ENCODE results near the gene DTX2.
"Not testable (repeated sequence)": the region's sequence is repeated elsewhere in the genome, so short reads cannot be mapped to it uniquely, and the experiment has no call there.

The DTX2 gene

DNA sequence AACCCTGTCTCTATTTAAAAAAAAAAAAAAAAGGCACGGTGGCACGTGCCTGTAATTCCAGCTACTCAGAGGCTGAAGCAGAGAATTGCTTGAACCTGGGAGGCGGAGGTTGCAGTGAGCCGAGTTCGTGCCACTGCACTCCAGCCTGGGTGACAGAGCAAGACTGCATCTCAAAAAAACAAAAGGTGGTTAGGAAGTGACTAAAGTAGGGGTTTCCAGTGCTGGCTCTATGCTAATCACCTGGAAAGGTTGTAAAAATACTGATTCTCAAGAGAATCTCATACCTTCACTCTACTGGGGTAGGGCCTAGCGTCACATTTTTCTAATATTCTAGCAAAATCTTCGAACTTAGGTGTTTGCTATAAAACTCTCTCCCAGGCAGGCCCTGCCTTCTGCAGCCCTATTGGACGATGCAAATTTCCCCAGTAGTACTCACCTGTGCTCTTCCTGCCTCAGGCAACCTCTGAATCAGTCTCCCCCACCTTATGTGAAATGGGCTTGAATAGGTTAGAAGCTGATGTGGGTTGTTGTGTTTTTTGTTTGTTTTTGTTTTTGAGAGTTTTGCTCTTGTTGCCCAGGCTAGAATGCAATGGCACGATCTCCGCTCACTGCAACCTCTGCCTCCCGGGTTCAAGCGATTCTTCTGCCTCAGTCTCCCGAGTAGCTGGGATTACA lies 33.2 kb upstream of the DTX2 start:
- Histone ChIP-seq H3K27me3 (ENCODE audit: control insufficient read depth in 1 of 2, insufficient read depth in 2 of 2, low read length in 2 of 2) (no peaks in the 10 kb centered on the region), H3K4me3 (ENCODE audit: low read depth in 1 of 2, low read length in 2 of 2) (no peak overlapping the region), H3K36me3 (ENCODE audit: control insufficient read depth in 1 of 2, insufficient read depth in 2 of 2, low read length in 2 of 2) (no peaks in the 10 kb centered on the region), H3K9ac (ENCODE audit: low read depth in 1 of 2, low read length in 2 of 2) (no peak overlapping the region), H3K9me3 (ENCODE audit: control insufficient read depth in 1 of 2, low read length in 2 of 2) (no peaks in the 10 kb centered on the region), H3K4me1 (ENCODE audit: control insufficient read depth in 1 of 2, insufficient read depth in 2 of 2, low read length in 2 of 2) (no peaks in the 10 kb centered on the region), H3K27ac (ENCODE audit: low read depth, low read length) (no peak overlapping the region)

DNA sequence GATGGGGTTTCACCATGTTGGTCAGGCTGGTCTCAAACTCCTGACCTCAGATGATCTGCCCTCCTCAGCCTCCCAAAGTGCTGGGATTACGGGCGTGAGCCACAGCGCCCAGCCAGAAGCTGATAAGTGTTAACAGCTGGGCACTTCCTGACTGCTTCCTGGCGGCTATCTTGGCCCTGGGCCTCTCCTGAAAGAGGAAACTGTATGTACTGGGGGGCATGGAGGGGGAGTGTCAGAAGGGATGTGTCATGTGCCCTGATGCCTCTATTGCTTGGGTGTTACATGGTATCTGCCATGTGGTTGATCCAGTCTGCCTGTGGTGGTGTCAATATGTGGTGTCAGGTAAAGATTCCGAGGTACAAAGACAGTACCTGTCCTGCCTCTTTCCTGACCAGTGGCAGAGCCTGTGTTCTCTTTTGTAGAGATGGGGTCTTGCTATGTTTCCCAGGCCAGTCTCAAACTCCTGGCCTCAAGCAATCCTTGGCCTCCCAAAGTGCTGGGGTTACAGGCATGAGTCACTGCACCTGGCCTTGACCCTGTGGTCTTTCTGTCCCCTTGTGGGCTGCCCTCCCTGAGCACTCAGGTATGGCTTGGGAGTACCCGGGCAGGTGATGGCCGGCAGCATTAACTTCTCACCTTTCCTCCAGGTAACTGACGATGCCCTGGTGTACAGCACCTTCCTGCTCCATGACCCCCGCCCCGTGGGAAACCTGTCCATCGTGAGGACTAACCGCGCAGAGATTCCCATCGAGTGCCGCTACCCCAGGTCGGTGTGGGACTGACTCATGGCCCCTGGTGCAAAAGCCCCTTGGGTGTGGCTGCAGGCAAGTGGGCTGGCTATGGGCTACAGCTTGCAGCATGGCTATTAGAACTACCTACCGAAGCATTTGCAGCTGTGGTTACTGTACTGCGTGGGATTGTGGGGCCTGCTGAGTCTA lies 32.4 kb upstream of the DTX2 start:
- H3K36me3 ChIP-seq (ENCODE audit: control insufficient read depth in 1 of 2, insufficient read depth in 2 of 2, low read length in 2 of 2): no peaks in the 10 kb centered on the region

DNA sequence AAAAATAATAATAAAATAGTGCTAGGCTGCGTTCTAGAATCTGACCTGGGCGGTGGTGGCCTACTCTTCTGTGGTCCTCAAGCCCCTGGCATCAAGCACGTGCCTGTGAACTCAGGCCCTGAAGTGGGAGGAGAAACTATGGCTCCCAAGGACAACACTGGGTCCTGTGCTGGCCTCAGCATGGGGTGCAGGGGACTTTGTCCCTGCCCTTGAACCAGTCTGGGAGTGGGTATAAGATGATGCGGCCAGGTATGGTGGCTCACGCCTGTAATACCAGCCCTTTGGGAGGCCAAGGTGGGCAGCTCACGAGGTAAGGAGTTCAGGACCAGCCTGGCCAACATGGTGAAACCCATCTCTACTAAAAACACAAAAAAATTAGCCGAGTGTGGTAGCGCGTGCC lies 31.3 kb upstream of the DTX2 start:
- no peak overlapping the region for H3K9ac ChIP-seq (ENCODE audit: low read depth in 1 of 2, low read length in 2 of 2)
- no peak overlapping the region for H3K27ac ChIP-seq (ENCODE audit: low read depth, low read length)
- no peaks in the 10 kb centered on the region for H3K9me3 ChIP-seq (ENCODE audit: control insufficient read depth in 1 of 2, low read length in 2 of 2)
- H3K4me1 ChIP-seq (ENCODE audit: control insufficient read depth in 1 of 2, insufficient read depth in 2 of 2, low read length in 2 of 2): no peaks in the 10 kb centered on the region
- H3K36me3 ChIP-seq (ENCODE audit: control insufficient read depth in 1 of 2, insufficient read depth in 2 of 2, low read length in 2 of 2): no peaks in the 10 kb centered on the region
- H3K4me3 ChIP-seq (ENCODE audit: low read depth in 1 of 2, low read length in 2 of 2): no peak overlapping the region
- no peaks in the 10 kb centered on the region for H3K27me3 ChIP-seq (ENCODE audit: control insufficient read depth in 1 of 2, insufficient read depth in 2 of 2, low read length in 2 of 2)

More for the DNA sequence above, 32.4 kb upstream of the DTX2 start:
- Histone ChIP-seq H3K27ac (ENCODE audit: low read depth, low read length) (no peak overlapping the region), H3K9me3 (ENCODE audit: control insufficient read depth in 1 of 2, low read length in 2 of 2) (no peaks in the 10 kb centered on the region), H3K4me3 (ENCODE audit: low read depth in 1 of 2, low read length in 2 of 2) (no peak overlapping the region), H3K9ac (ENCODE audit: low read depth in 1 of 2, low read length in 2 of 2) (no peak overlapping the region), H3K27me3 (ENCODE audit: control insufficient read depth in 1 of 2, insufficient read depth in 2 of 2, low read length in 2 of 2) (no peaks in the 10 kb centered on the region), H3K4me1 (ENCODE audit: control insufficient read depth in 1 of 2, insufficient read depth in 2 of 2, low read length in 2 of 2) (no peaks in the 10 kb centered on the region)

DNA sequence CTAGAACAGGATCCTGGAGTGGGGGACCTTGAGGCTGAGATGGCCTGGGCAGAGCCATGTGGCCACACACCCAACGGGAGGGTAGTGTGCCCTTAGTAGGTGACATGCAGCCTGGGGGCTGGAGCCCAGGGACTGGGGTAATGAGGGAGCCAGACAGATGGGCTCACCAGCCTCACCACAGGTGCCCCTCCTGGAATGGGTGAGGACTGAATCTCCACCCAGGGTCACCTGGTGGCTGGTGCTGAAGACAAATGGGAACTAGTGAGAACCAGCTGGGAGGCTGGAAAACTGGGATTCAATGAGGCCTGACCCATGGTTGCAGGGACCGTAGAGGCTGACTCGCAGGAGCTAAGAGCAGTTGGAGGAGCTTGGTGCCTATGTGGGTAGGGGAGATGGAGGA lies 30.7 kb upstream of the DTX2 start:
- Histone ChIP-seq H3K27ac (ENCODE audit: low read depth, low read length) (no peak overlapping the region), H3K9ac (ENCODE audit: low read depth in 1 of 2, low read length in 2 of 2) (no peak overlapping the region), H3K9me3 (ENCODE audit: control insufficient read depth in 1 of 2, low read length in 2 of 2) (no peaks in the 10 kb centered on the region), H3K4me1 (ENCODE audit: control insufficient read depth in 1 of 2, insufficient read depth in 2 of 2, low read length in 2 of 2) (no peaks in the 10 kb centered on the region), H3K27me3 (ENCODE audit: control insufficient read depth in 1 of 2, insufficient read depth in 2 of 2, low read length in 2 of 2) (no peaks in the 10 kb centered on the region), H3K4me3 (ENCODE audit: low read depth in 1 of 2, low read length in 2 of 2) (no peak overlapping the region), H3K36me3 (ENCODE audit: control insufficient read depth in 1 of 2, insufficient read depth in 2 of 2, low read length in 2 of 2) (no peaks in the 10 kb centered on the region)

DNA sequence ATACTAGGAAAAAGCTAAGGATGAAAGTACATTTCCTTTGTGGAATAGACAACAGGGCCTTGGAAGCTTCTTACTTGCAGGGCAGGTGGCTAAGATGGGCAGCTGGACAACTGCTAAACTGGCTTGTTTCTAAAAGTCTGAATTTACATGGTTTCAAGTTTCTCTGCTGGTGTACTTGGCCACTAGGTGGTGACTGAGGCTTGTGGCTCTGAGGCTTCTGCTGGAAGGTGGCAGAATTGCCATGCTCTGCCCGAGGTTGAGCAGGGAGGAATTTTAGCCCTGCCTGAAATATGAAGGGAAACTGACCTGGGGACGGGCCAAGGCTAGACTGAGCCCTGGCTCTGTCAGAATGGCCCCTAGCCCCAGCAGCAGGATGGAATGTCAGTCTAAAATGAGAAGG lies 23.6 kb upstream of the DTX2 start:
- not testable (repeated sequence) for H3K9ac ChIP-seq (ENCODE audit: low read depth in 1 of 2, low read length in 2 of 2); H3K4me1 ChIP-seq (ENCODE audit: control insufficient read depth in 1 of 2, insufficient read depth in 2 of 2, low read length in 2 of 2); H3K27ac ChIP-seq (ENCODE audit: low read depth, low read length); H3K27me3 ChIP-seq (ENCODE audit: control insufficient read depth in 1 of 2, insufficient read depth in 2 of 2, low read length in 2 of 2); H3K4me3 ChIP-seq (ENCODE audit: low read depth in 1 of 2, low read length in 2 of 2); H3K36me3 ChIP-seq (ENCODE audit: control insufficient read depth in 1 of 2, insufficient read depth in 2 of 2, low read length in 2 of 2); H3K9me3 ChIP-seq (ENCODE audit: control insufficient read depth in 1 of 2, low read length in 2 of 2)

DNA sequence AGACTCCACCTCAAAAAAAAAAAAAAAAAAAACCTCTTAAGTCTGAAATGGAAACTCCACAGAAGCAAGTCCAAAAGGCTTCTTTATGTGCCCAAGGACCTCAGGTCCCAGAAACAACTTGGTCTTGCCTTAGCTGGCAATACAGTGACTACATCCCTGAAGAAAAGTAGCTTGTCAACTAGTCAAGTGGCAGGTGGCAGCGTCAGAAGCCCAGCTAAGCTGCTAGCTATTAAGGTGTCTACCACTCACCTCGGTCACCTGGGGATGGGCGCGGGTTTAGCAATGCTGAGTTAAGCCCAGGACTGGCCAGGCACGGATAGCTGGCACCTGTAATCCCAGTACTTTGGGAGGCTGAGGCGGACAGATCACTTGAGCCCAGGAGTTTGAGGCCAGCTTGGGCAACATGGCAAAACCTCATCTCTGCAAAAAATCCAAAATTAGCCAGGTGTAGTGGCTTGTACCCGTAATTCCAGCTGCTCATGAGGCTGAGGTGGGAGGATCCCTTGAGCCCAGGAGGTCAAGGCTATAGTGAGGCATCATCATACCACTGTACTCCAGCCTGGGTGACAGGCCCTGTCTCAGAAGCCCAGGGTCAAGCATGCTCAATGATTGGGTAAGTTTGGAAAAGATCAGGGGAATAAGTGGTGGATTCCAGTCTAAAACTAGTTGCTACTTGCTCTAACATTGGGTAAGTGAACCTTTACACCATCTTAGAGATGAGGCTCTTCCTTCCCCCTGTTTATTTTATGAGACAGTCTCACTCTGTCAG lies 22.2 kb upstream of the DTX2 start:
- not testable (repeated sequence) for H3K27me3 ChIP-seq (ENCODE audit: control insufficient read depth in 1 of 2, insufficient read depth in 2 of 2, low read length in 2 of 2); H3K4me1 ChIP-seq (ENCODE audit: control insufficient read depth in 1 of 2, insufficient read depth in 2 of 2, low read length in 2 of 2); H3K36me3 ChIP-seq (ENCODE audit: control insufficient read depth in 1 of 2, insufficient read depth in 2 of 2, low read length in 2 of 2); H3K27ac ChIP-seq (ENCODE audit: low read depth, low read length); H3K9ac ChIP-seq (ENCODE audit: low read depth in 1 of 2, low read length in 2 of 2); H3K9me3 ChIP-seq (ENCODE audit: control insufficient read depth in 1 of 2, low read length in 2 of 2); H3K4me3 ChIP-seq (ENCODE audit: low read depth in 1 of 2, low read length in 2 of 2)

DNA sequence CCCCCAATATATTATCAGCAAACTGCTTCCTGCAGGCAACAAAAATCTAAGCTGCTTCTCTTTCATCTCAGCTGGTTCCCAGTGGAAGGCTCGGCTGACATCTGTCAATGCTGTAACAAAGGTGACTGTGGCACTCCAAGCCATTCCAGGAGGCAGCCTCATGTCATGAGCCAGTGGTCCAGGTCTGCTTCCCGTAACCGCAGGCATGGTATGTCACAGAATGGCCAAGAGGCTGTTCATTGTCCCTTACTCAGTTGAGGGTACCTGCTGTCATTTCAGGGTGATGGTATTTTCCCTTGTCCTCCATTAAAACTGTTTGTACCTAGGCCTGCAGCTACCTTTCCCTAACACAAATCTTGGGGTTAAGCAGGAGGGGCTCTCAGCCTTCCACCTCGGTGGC lies 21.1 kb upstream of the DTX2 start:
- H3K9me3 ChIP-seq (ENCODE audit: control insufficient read depth in 1 of 2, low read length in 2 of 2); H3K4me3 ChIP-seq (ENCODE audit: low read depth in 1 of 2, low read length in 2 of 2); H3K27me3 ChIP-seq (ENCODE audit: control insufficient read depth in 1 of 2, insufficient read depth in 2 of 2, low read length in 2 of 2); H3K27ac ChIP-seq (ENCODE audit: low read depth, low read length); H3K36me3 ChIP-seq (ENCODE audit: control insufficient read depth in 1 of 2, insufficient read depth in 2 of 2, low read length in 2 of 2); H3K4me1 ChIP-seq (ENCODE audit: control insufficient read depth in 1 of 2, insufficient read depth in 2 of 2, low read length in 2 of 2); H3K9ac ChIP-seq (ENCODE audit: low read depth in 1 of 2, low read length in 2 of 2): not testable (repeated sequence)

DNA sequence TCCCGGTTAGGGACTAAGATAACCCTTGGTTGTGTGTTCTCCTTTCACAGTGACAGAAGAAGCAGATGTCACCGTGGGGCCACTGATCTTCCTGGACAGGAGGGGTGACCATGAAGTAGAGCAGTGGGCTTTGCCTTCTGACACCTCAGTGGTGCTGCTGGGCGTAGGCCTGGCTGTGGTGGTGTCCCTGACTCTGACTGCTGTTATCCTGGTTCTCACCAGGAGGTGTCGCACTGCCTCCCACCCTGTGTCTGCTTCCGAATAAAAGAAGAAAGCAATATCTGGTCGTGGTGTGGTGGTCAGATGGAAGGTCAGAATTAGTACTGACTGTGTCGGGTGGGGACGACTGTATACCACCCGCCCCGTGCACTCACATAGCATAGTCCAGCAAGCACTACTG lies 19.7 kb upstream of the DTX2 start:
- H3K4me3 ChIP-seq (ENCODE audit: low read depth in 1 of 2, low read length in 2 of 2); H3K9ac ChIP-seq (ENCODE audit: low read depth in 1 of 2, low read length in 2 of 2); H3K9me3 ChIP-seq (ENCODE audit: control insufficient read depth in 1 of 2, low read length in 2 of 2); H3K27me3 ChIP-seq (ENCODE audit: control insufficient read depth in 1 of 2, insufficient read depth in 2 of 2, low read length in 2 of 2); H3K36me3 ChIP-seq (ENCODE audit: control insufficient read depth in 1 of 2, insufficient read depth in 2 of 2, low read length in 2 of 2); H3K4me1 ChIP-seq (ENCODE audit: control insufficient read depth in 1 of 2, insufficient read depth in 2 of 2, low read length in 2 of 2); H3K27ac ChIP-seq (ENCODE audit: low read depth, low read length): not testable (repeated sequence)

DNA sequence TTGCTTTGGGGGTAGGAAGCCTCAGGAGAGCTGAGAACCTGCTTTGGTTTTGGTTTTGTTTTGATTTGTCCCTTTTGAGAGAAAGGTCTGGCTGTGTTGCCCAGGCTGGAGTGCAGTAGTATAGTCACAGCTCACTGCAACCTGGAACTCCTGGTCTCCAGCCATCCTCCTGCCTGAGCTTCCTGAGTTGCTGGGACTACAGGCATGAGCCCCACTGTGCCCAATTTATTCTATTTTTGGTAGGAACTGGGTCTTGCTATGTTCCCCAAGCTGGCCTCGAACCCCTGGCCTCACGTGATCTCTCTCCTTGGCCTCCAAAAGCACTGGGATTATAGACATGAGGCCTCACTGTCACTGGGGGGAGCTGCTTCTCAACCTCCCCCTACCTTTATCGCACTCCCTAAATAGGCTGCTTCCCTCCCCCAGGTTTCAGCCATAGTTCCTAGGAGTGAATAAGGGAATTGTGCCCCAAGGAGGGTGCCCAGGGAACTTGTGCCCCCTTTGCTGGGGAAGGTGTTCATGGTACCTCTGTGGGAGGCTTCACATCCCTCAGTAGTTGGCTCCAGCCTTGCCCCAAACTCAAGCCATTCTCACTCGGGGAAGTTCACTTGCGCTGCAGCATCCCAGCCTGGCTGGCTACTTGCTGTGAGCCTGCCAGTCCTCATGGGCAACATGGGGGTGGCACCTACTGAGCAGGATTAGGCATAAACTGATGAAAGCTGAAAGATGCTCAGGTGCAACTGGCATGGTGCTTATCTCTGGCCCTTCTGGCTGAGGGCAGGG lies 18.7 kb upstream of the DTX2 start:
- H3K9ac ChIP-seq (ENCODE audit: low read depth in 1 of 2, low read length in 2 of 2); H3K9me3 ChIP-seq (ENCODE audit: control insufficient read depth in 1 of 2, low read length in 2 of 2); H3K36me3 ChIP-seq (ENCODE audit: control insufficient read depth in 1 of 2, insufficient read depth in 2 of 2, low read length in 2 of 2); H3K4me3 ChIP-seq (ENCODE audit: low read depth in 1 of 2, low read length in 2 of 2); H3K4me1 ChIP-seq (ENCODE audit: control insufficient read depth in 1 of 2, insufficient read depth in 2 of 2, low read length in 2 of 2); H3K27me3 ChIP-seq (ENCODE audit: control insufficient read depth in 1 of 2, insufficient read depth in 2 of 2, low read length in 2 of 2); H3K27ac ChIP-seq (ENCODE audit: low read depth, low read length): not testable (repeated sequence)
